GM18511 (cell line): ENCODE results near the gene GPX3.

Experiments used
- ATAC-seq: cut with Tn5 transposase; IDR thresholded peaks from one replicate; pipeline ENCODE4 v1.9.1; 2021; ENCODE audit warnings: mild to moderate bottlenecking, moderate library complexity; ENCODE audit not compliant: unreplicated experiment

GPX3 gene, protein sequence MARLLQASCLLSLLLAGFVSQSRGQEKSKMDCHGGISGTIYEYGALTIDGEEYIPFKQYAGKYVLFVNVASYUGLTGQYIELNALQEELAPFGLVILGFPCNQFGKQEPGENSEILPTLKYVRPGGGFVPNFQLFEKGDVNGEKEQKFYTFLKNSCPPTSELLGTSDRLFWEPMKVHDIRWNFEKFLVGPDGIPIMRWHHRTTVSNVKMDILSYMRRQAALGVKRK

GRCh38 chr5:151020304-151021110, at the start of gene GPX3:
Gene GPX3, plus strand, starts transcription at chr5:151020591. Its CDS starts 64 bp downstream, at chr5:151020655.
- ATAC-seq, result peak; percentile 85

- ATAC-seq, result no peak
These were observed 41.8 kb upstream of the GPX3 start for GRCh38 chr5:150978590-150978989.

DNA sequence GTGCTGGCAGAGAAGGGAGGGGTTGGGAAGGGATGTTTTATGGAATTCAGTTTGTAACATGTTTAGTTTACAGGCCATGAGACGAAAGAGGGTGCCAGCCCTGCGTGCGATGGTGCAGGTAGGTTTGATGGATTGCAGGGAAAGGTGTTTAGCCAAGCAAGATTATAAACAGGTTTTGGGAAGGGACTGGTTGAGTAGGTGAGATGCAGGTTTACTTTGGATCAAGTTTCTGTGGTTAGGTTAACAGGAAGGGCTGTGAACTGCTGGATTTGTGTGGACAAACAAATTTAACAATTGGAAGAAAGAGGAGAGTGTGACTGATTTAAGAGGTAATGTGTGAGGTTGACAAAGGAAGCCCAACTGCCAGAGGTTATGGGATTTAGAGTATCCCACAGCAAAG, 32.6 kb upstream of the GPX3 start:
- ATAC-seq, result no peak

GRCh38 chr5:150989695-150990094, 30.7 kb upstream of the GPX3 start:
- ATAC-seq, result no peak

GRCh38 chr5:150992705-150993104, 27.7 kb upstream of the GPX3 start:
- ATAC-seq, result no peak

DNA sequence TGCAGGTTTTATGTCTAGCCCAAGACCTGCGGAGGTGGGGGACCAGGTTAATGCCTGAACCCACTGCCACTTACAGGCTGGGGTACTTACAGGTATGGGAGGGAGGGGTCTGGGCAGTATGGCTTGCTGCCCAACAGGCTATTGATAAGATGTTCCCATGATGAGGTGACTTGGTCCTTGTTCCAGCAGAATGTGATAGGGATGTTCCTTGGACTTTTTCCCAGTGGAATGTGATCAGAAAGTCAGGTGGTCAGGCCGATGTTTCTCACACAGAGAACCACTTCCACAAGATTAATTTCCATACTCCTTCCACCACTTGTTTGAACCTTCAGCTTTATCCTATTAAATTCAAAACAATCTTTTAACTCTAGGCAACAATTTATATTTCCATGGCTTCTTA, 27.0 kb upstream of the GPX3 start:
- no peak for ATAC-seq

- ATAC-seq, result no peak
These were observed 26.5 kb upstream of the GPX3 start for GRCh38 chr5:150993826-150994412.

DNA sequence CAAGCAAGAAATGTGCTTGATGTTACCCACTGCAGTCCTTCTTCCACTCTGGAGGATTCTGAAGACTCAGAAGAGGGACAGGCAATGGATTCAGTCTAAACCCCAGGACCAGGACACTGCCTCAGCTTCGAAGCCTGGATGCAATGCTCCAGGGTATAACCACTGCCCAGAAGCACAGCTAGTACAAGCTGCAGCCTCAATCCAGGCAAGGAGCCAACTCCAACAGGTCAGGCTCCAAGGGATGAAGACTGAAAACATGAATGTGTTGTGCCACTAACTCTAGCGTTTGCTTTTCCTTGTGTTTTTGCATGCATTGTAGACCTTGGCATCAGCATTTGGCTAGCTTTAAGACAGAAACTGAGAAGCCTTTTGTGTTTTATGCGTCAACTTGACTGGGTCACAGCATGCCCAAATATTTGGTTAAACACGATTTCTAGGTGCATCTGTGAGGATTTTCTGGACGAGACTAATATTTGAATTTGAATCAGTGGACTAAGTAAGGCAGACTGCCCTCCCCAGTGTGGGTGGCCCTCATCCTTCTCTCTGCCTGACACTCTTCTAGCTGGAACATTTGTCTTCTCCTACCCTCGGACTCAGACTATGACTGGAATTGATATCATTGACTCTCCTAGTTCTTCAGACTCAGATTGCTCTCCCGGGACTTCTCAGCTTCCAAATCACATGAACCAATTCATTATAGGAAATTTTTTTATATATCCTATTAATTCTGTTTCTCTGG, 20.5 kb upstream of the GPX3 start:
- no peak for ATAC-seq

GRCh38 chr5:151001436-151001835, 19.0 kb upstream of the GPX3 start:
- ATAC-seq, result no peak

DNA sequence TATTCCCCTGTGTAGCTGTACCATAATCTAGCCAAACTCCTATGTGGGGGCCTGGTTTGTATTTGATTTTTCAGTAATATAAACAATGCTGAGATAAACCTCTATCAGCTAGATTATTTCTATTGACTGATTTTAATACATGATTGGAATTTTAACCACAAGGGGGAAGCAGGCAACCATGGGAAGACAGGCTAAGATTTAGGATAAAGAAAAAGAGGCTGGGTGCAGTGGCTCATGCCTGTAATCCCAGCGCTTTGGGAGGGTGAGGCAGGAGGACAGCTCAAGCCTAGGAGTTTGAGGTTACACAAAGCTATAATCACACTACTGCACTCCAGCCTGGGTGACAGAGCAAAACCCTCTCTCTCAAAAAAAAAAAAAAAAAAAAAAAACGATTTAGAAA, 18.1 kb upstream of the GPX3 start:
- no peak for ATAC-seq

DNA sequence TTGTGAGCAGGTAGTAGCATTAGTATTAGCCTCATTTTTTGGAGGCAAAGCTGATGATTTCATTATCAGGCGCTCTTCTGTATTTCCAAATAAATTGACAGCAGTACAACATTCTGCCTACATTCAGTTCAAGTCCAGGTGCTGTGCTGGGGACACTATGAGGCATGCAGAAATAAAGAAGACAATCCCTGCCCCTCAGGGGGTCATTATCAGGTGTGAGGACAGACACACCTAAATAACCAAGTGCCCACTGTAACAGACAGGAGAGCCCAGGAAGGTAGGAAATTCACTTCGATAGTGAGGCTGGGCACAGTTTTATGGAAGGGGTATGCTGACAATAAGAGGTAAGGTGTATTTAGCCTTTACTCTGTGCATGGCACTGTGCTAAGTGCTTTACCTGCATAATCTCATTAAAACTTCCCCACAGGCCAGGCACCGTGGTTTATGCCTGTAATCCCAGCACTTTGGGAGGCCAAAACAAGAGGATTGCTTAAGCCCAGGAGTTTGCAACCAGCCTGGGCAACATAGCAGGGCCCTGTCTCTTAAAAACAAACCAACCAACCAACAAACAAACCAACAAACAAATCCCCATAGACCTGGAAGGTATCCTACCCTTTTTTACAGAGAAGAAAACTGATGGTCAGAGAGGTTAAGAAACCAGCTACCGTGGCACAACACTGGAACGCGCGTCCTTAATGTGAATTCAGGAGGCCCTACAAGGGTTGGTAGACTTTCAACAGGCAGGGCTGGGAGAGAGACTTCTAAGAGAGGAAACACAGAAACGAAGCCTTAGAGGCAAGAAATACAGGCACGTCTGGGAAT, 17.5 kb upstream of the GPX3 start:
- no peak for ATAC-seq

DNA sequence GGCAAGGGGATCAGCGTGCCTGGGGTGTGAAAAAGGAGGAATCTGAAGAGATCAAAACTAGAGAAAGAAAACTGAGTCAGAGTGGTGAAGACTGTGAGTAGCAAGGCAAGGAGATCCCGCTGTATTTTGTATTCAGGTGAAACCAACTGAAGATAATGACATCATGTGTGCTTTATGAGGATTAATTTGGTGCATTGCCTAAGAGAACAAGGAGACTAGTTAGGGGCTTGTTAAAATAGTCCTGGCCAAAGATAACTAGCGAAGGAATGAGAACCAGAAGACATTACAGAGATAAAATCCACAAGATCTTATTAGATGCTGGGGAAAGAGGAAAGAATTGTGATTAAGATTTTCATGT, 16.9 kb upstream of the GPX3 start:
- ATAC-seq, result no peak

- ATAC-seq, result no peak
These were observed 15.9 kb upstream of the GPX3 start for GRCh38 chr5:151004499-151004898.

DNA sequence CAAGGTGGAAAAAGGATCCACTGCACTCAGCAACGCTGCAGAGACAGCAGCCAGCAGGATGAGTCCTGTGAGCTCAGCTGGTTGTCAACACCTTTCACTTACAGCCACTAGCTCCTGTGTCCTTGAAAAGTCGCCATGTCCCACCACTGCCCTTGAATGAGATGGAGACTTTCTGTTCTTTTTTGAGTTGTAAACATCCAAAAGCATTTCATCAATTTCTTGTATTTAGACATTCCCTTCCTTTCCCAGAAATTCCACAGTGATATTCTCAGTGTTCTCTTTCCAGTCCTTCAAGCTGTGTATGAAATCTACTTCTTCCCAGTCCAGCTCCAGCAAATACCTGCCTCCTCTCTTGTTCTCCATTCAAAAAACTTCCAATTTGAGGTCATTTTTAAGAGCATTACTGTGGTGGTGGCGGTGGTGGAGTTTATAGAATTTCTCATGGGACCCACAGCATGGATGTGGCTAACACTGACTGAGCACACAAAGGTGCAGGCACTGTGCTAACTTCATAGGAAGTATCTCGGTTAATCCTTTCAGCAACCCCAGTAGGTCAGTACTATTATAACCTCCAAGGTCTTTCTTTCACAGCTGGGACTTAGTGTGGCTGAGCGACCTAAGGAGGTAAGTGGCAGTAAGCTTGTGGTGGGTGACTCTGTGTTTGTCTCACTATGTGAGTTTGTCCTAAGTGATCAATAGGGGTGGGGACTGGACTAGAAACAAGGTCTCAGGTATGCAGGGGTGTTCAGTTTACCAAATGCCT, 15.0 kb upstream of the GPX3 start:
- ATAC-seq, result no peak

DNA sequence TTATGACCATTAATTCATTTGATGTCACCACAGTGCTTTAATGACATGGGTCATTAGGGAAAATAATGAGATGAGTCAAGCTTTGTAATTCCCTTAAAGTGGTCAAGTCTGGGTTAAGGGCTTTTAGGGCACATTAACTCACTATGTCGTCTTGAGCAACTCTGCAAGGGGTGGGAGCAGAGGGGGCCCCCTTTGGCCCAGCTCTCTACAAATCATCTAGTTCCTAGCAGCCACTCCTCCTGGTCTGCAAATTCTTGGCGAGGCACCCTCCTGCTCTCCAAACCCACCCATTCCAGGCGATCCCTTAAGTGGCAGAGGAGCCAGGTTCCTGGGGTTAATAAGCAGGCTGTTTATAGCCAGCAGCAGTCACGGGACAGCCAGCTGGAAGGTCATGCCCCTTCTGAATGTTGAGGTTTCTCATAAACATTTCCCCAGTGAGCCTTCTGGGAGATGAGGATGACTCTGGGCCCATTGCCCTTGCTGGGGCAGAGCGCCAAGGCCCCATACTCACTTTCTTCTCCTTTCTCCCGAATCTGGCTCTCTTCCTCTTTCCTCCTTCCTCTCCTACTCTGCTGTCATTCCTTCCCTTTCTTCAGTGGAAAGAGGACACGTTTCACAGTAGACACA, 14.3 kb upstream of the GPX3 start:
- ATAC-seq, result no peak

DNA sequence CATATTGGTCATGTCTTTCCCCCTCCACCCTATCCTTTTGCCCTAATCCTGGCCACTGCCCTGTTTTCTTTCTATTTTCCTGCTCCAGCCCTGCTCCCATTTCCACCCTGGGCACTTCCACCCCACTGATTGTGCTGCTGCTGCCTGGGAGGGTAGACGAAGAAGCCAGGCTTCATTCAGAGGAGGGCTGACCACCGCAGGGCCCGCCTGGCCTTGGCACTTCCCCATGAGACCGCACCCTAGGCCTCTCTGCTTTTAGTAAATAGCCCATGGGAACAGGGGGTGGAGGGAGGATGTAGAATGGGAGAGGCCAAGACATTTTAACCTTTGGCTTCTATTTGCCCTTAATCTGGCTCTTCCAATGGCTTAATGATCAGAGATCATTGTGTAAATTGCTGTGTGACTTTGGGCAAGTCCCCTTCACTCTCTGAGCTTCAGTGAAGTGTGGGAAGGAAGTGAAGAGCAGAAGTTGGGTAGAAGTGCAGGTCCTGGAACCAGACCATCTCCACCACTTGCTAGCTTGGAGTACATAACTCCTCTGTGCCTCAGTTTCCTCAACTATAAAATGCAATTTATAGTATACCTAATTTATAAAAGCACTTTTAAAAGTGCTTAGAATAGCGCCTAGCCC, 13.6 kb upstream of the GPX3 start:
- no peak for ATAC-seq

DNA sequence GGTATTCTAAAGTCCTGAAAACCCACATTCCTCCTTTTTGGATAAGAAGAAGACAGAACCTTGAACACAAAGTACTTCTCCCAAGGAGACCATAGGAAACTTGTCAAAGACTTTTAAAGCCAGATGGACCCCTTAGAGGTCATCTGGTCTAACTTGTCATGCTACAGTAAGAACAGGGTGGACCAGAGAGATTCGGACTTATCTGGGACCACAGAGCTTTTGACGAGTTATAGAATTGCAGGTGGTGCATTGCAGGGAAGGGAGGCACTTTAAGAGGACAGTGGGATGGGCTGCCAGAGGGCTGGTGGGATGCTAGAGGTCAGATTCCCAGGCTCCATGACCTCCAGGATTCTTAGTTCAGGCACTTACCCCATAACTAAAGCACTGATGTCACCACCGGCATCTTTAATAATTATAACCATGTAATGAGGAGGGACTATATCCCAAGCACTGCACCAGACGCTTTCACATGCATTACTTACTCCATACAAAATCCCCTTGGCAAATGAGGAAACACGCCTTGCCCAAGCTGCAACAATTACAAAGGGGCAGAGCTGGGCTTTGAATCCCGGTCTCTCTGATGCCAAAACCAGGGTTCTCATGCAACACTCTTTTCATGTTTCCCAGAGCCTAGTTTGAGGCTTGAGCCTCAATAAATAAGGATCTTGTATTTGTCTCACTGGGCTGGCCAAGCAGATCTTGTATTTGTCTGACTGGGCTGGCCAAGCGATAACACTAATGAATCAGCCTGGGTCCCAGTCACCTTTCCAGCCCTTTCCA, 12.8 kb upstream of the GPX3 start:
- no peak for ATAC-seq

DNA sequence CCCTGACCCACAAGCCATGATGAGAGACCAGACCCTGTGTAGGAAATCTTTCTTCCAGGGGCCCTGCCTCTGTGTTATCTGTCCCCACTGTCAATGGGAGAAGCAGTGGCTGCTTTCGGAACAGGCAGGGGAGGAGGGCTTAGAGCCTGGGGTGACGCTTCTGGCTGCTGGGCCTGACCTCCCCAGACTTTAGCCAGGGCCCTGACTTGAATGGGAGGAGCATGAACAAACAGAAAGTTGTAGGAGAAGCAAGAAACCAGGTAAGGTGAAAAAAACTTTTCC, 12.2 kb upstream of the GPX3 start:
- no peak for ATAC-seq

- ATAC-seq, result no peak
These were observed 11.5 kb upstream of the GPX3 start for GRCh38 chr5:151008906-151009305.
